PC-9 (cell line): ENCODE results near the gene ELOVL1. TPM values are rescaled to one million over a fixed set of nuclear protein-coding genes. Genes with fewer than 3 reads are reported as not detected.

Experiments
- BruUV-seq: library from RNA; stranded (reverse); fragments of 400-500 nt; replicated peaks from 2 replicates; lab custom pipeline; 2021; lab: Mats Ljungman, UMichigan
- CTCF ChIA-PET: fragments of 300-600 bp; sonication (Branson Sonifier 250); formaldehyde crosslinking; loops from one replicate; lab custom pipeline; 2022; ENCODE audit warnings: antibody characterized with exemption; lab: Charles Lee
- POLR2A ChIA-PET: fragments of 300-600 bp; sonication (Branson Sonifier 250); formaldehyde crosslinking; loops from one replicate; lab custom pipeline; 2022; ENCODE audit warnings: antibody characterized with exemption; ENCODE audit not compliant: unreplicated experiment; lab: Charles Lee
- DNase-seq, 2 experiments: peaks; one replicate each; pipeline versions ENCODE4 v3.0.0 to v3.0.0-alpha.2; 2015 to 2022; ENCODE audit warnings: mixed read lengths in 1 of 2
- H2AFZ ChIP-seq: fragments of 200-600 bp; sonication (generic); 2 replicates; pipeline ENCODE4 v1.8.1; 2017; ENCODE audit warnings: antibody characterized with exemption
- H3F3A ChIP-seq: fragments of 200-600 bp; sonication (generic); 2 replicates; pipeline ENCODE4 v1.8.1; 2017; ENCODE audit warnings: antibody characterized with exemption, mild to moderate bottlenecking, low read depth; ENCODE audit not compliant: insufficient read depth
- H3K27ac ChIP-seq: fragments of 200-600 bp; sonication (generic); 2 replicates; pipeline ENCODE4 v1.6.1; 2016; ENCODE audit warnings: mixed run types
- H3K27me3 ChIP-seq: fragments of 200-600 bp; sonication (generic); 2 replicates; pipeline ENCODE4 v1.6.1; 2016; ENCODE audit warnings: low read depth, mixed run types; ENCODE audit not compliant: insufficient read depth
- H3K36me3 ChIP-seq: fragments of 200-600 bp; sonication (generic); 2 replicates; pipeline ENCODE4 v1.6.1; 2016; ENCODE audit warnings: low read depth, mixed run types
- H3K4me1 ChIP-seq: fragments of 200-600 bp; sonication (generic); replicated peaks from 2 replicates; pipeline ENCODE4 v1.6.1; 2016; ENCODE audit warnings: mixed run types; ENCODE audit not compliant: insufficient read depth
- H3K4me2 ChIP-seq: fragments of 200-600 bp; sonication (generic); 2 replicates; pipeline ENCODE4 v1.6.1; 2017; ENCODE audit warnings: mixed run types
- H3K4me3 ChIP-seq: fragments of 200-600 bp; sonication (generic); 2 replicates; pipeline ENCODE4 v1.6.1; 2016; ENCODE audit warnings: mixed run types
- H3K79me2 ChIP-seq: fragments of 200-600 bp; sonication (generic); 2 replicates; pipeline ENCODE4 v1.6.1; 2017; ENCODE audit warnings: low read depth, mixed run types
- H3K9me2 ChIP-seq: fragments of 200-600 bp; sonication (generic); 2 replicates; pipeline ENCODE4 v1.8.1; 2017; ENCODE audit warnings: mild to moderate bottlenecking; ENCODE audit not compliant: insufficient read depth
- H3K9me3 ChIP-seq: fragments of 200-600 bp; sonication (generic); 2 replicates; pipeline ENCODE4 v1.8.1; 2016; ENCODE audit warnings: low read depth; ENCODE audit not compliant: insufficient read depth
- H4K20me1 ChIP-seq: fragments of 200-600 bp; sonication (generic); 2 replicates; pipeline ENCODE4 v1.8.1; 2017; ENCODE audit not compliant: insufficient read depth
- EZH2 ChIP-seq: fragments of 200-600 bp; sonication (generic); IDR thresholded peaks from 2 replicates; pipeline ENCODE4 v1.8.0; 2017; ENCODE audit warnings: antibody characterized with exemption, low read depth
- intact Hi-C: fragments of 100-400 bp; cut with micrococcal nuclease; formaldehyde crosslinking; loops from one replicate; pipeline ENCODE4 v1.10.0; 2022; ENCODE audit not compliant: unreplicated experiment
- total RNA-seq: library from RNA; stranded (reverse); gene quantifications from 2 replicates; pipeline ENCODE4 v1.2.3, GENCODE V29; 2021
- TF ChIP-seq, protein P1 (sequence below): fragments of 200-600 bp; sonication (generic); conservative IDR thresholded peaks from 2 replicates; pipeline ENCODE4 v1.6.1; 2017; ENCODE audit warnings: mixed run types, antibody characterized with exemption, mild to moderate bottlenecking, moderate library complexity

The ELOVL1 gene
- total RNA-seq, 1 experiment from 2014 or later: 131 TPM

DNA sequence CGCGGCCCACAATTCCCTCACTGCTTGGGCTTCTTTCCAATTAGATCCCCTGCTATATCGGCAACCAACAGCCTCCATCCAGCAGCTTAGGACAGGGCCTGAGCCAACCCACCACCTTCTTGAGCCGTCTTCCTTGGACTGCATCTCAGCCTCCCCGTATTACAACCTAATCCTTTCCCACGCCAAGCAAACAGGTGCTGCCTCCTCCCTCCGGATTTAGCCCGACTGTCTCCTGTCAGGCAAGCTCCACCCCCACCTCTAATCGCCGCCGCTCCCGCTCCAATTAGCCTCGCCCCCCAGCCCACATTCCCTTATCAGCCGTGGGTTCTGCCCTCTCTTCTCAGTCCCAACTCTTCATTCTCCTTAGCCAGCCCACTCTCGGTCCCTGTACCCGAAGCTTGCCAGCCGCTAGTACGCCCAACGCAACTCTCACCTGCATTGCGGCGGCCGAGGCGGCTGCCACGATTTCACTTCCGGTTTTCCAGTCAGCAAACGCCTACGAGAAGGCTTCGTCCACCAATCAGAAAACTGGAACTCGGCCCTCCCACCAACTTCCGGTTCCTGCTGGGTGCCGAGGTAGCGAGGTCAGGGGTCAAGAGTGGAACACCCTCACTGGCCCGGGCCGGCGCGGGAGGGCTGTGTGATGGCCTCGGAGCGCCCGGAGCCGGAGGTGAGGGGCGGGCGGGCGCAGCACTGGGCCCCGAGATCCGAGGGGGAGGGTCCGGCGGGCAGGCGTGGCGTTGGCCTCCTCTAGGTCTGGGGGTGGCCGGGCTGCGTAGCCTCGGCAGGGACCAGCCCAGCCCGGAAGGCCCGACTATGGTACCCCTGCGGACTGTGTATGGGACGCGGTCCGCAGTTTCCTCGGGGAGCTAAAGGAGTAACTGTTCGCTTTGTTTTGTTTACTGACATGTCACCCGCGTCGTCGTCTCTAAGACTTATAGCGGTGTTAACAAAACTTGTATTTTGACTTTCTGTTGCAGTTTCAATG lies 21.8 kb upstream of the ELOVL1 start, which contains the start of the genes MED8 and SZT2:
TSS of gene MED8 (minus strand) at position 475 of the 988 bp plus-strand sequence. CDS start at position 439, 36 bp downstream.
TSS of gene SZT2 (plus strand) at position 574 of the 988 bp plus-strand sequence. CDS start at position 644, 70 bp downstream.
- peak within 1 kb of the TSS; percentile 80 for H2AFZ ChIP-seq
- no peaks in the 10 kb centered on the region for H3K27me3 ChIP-seq
- no peak for TF ChIP-seq EZH2
- TF ChIP-seq, protein P1, sequence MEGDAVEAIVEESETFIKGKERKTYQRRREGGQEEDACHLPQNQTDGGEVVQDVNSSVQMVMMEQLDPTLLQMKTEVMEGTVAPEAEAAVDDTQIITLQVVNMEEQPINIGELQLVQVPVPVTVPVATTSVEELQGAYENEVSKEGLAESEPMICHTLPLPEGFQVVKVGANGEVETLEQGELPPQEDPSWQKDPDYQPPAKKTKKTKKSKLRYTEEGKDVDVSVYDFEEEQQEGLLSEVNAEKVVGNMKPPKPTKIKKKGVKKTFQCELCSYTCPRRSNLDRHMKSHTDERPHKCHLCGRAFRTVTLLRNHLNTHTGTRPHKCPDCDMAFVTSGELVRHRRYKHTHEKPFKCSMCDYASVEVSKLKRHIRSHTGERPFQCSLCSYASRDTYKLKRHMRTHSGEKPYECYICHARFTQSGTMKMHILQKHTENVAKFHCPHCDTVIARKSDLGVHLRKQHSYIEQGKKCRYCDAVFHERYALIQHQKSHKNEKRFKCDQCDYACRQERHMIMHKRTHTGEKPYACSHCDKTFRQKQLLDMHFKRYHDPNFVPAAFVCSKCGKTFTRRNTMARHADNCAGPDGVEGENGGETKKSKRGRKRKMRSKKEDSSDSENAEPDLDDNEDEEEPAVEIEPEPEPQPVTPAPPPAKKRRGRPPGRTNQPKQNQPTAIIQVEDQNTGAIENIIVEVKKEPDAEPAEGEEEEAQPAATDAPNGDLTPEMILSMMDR: no peak
- 0 out of 2 replicates have a peak, but pooled peaks cover 5% of the 10 kb centered on the region for H4K20me1 ChIP-seq
- peaks cover 20% of the 10 kb centered on the region; the same call in 1 of the 2 replicates for H3F3A ChIP-seq
- peak within 1 kb of the TSS; percentile 93 for H3K4me2 ChIP-seq
- peak; percentile 92 to 97 for DNase-seq
- peaks cover 22% of the 10 kb centered on the region for H3K4me1 ChIP-seq
- H3K9me3 ChIP-seq: no peaks in the 10 kb centered on the region
- POLR2A ChIA-PET: interaction anchor here (0.5 to 0.8 kb wide), 8 partner anchors 12 to 183 kb away, joined by 3 to 14 read pairs (median 4); partner anchors contain the start of gene ELOVL1
- peak within 1 kb of the TSS; percentile 80 for H3K4me3 ChIP-seq
- intact Hi-C loops: loop anchor here (2.0 kb wide), 2 partner anchors 23 to 31 kb away; partner anchors contain the start of gene CDC20
- CTCF ChIA-PET: no interaction called here
- H3K36me3 ChIP-seq: peaks cover 23% of the 10 kb centered on the region; the same call in 1 of the 2 replicates
- H3K79me2 ChIP-seq: peaks cover 55% of the 10 kb centered on the region
- no peaks in the 10 kb centered on the region for H3K9me2 ChIP-seq
- BruUV-seq: TSS peak; percentile 33
- peak within 1 kb of the TSS; percentile 82 for H3K27ac ChIP-seq

DNA sequence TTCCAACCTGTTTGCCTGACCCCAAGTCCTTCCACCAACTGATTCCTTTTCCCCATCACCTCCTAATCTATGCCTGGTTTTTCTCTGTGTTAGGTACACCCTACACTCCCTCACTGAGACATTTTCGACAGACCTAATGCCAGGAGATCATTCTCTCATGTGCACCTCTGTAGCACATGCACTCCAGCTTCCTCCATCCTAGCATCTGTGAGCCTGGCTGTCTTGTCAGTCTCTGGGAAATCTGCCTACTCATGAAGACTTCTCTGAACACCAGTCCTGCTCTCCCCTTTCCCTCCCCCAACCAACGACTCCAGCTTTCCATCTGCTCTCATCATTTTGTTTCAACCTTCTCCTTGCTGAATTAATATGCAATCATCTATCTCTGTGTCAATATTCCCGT lies 20.8 kb upstream of the ELOVL1 start:
- Histone ChIP-seq H3K36me3 (peaks cover 28% of the 10 kb centered on the region; the same call in 1 of the 2 replicates), H2AFZ (no peak overlapping the region), H3F3A (peaks cover 25% of the 10 kb centered on the region; the same call in 1 of the 2 replicates), H3K9me2 (no peaks in the 10 kb centered on the region), H3K4me2 (peak overlapping the region; percentile 93), H3K79me2 (peaks cover 55% of the 10 kb centered on the region), H3K4me3 (peak overlapping the region; percentile 80), H3K27ac (peak overlapping the region; percentile 82), H3K4me1 (peaks cover 22% of the 10 kb centered on the region), H3K9me3 (no peaks in the 10 kb centered on the region), H3K27me3 (no peaks in the 10 kb centered on the region), H4K20me1 (0 out of 2 replicates have a peak, but pooled peaks cover 5% of the 10 kb centered on the region)
- BruUV-seq: no TSS peak
- POLR2A ChIA-PET: interaction anchor here (0.6 kb wide), 1 partner anchor 93 kb away, joined by 3 read pairs; no protein-coding TSS in a partner anchor
- intact Hi-C loops: loop anchor here (2.0 kb wide), 2 partner anchors 22 to 30 kb away; partner anchors contain the start of gene CDC20
- CTCF ChIA-PET: no interaction called here
- no peak for DNase-seq
- TF ChIP-seq, protein P1: no peak
- no peak for TF ChIP-seq EZH2
